K562 (cell line): Measurements from ENCODE around the gene ZFP69B. TPM values are rescaled to one million over a fixed set of nuclear protein-coding genes. Genes with fewer than 3 reads are reported as not detected.

Experiments used
- CTBP1 ChIP-seq: fragments of 450-650 bp; IDR thresholded peaks from 2 replicates; pipeline ENCODE4 v1.6.1; 2016; ENCODE audit warnings: borderline replicate concordance
- DDX20 ChIP-seq: fragments of 450-650 bp; IDR thresholded peaks from 2 replicates; pipeline ENCODE4 v1.6.1; 2016; ENCODE audit warnings: missing genetic modification characterization, low read depth, mild to moderate bottlenecking, missing compliant biosample characterization, moderate library complexity
- IRF2 ChIP-seq: sonication (generic); formaldehyde crosslinking; IDR thresholded peaks from 2 replicates; pipeline ENCODE4 v1.8.1; 2022; ENCODE audit warnings: mild to moderate bottlenecking, missing genetic modification reagents
- polyA plus RNA-seq, 8 experiments: library from polyadenylated mRNA; depleted of rRNA in 4 of 8; stranded (reverse) in 5 of 8; unstranded in 3 of 8; fragments of >200 nt; fragmentation: Nextera tagmentation in 2 of 8; fragmentation: Illumina TruSeq in 1 of 8; extraction: Ambion mirVana in 2 of 8; extraction: Trizol in 1 of 8; gene quantifications; 2 replicates each; pipeline versions ENCODE4 v1.2.1 to v1.2.3, GENCODE V29; 2011 to 2014; ENCODE audit warnings: inconsistent platforms in 1 of 8, missing spikeins in 1 of 8
- total RNA-seq, 7 experiments: library from RNA; depleted of rRNA in 6 of 7; stranded (reverse); fragments of >200 nt in 6 of 7; fragmentation: Illumina TruSeq in 2 of 7; extraction: Trizol in 2 of 7; gene quantifications; 2 replicates each; pipeline versions ENCODE4 v1.2.1 to v1.2.3, GENCODE V29; 2011 to 2021; ENCODE audit warnings: low replicate concordance in 1 of 7
- TF ChIP-seq, protein P1 (sequence below), 2 experiments: IDR thresholded peaks; 2 replicates each; pipeline ENCODE4 v1.6.1; 2011; ENCODE audit warnings: borderline replicate concordance in 1 of 2, control low read depth in 1 of 2, low read depth in 1 of 2, low read length in 1 of 2, mild to moderate bottlenecking in 1 of 2, mixed read lengths in 1 of 2, moderate library complexity in 1 of 2; ENCODE audit not compliant: insufficient read depth in 1 of 2, insufficient read length in 1 of 2, poor library complexity in 1 of 2, severe bottlenecking in 1 of 2; ENCODE audit errors: extremely low read depth in 1 of 2

The ZFP69B gene
- total and polyA plus RNA-seq, 9 of the 15 experiments (the other 6 are each of a cell fraction or from before 2014, with no cell fraction given): 1.6 to 10.3 (median 8.4) TPM

- TF ChIP-seq, protein P1, sequence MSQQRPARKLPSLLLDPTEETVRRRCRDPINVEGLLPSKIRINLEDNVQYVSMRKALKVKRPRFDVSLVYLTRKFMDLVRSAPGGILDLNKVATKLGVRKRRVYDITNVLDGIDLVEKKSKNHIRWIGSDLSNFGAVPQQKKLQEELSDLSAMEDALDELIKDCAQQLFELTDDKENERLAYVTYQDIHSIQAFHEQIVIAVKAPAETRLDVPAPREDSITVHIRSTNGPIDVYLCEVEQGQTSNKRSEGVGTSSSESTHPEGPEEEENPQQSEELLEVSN (IDR thresholded peaks at IDR 0.05; ENCODE audit: borderline replicate concordance in 1 of 2, extremely low read depth in 1 of 2, insufficient read depth in 1 of 2, insufficient read length in 1 of 2, low read depth in 1 of 2, low read length in 1 of 2, poor library complexity in 1 of 2, severe bottlenecking in 1 of 2): peak; percentile 66 to 67
- TF ChIP-seq DDX20 (tag) (no peak), IRF2 (0 out of 2 replicates have a peak, but pooled peaks have one; percentile 37), CTBP1 (0 out of 2 replicates have a peak, but pooled peaks have one; percentile 31)
These were observed 58.4 kb downstream of the ZFP69B start, which contains the start of gene EXO5 (continued) for GRCh38 chr1:40508375-40509341.

Other genes with a start within 250 kb of the ZFP69B start
Only the 7 nearest of the 9 such genes appear.
- gene TMCO2, start 202.5 kb upstream of the ZFP69B start, total RNA-seq (2014; rRNA removed): not detected in 2 replicates
- gene TMCO2, start 202.5 kb upstream of the ZFP69B start, total RNA-seq (2014; rRNA removed; fragmentation: Illumina TruSeq; extraction: Trizol): not detected in 2 replicates
- not detected in 2 replicates for gene TMCO2, start 202.5 kb upstream of the ZFP69B start, total RNA-seq (2015; rRNA removed; fragmentation: Illumina TruSeq; extraction: Trizol)
- gene TMCO2, start 202.5 kb upstream of the ZFP69B start, total RNA-seq (2021): not detected in 2 replicates
- gene TMCO2, start 202.5 kb upstream of the ZFP69B start, polyA plus RNA-seq (2011; rRNA removed): not detected in 2 replicates
- not detected in 2 replicates for gene TMCO2, start 202.5 kb upstream of the ZFP69B start, polyA plus RNA-seq (2014; fragmentation: Illumina TruSeq; extraction: Trizol)
- gene TMCO2, start 202.5 kb upstream of the ZFP69B start, polyA plus RNA-seq (2014; fragmentation: Nextera tagmentation; extraction: Ambion mirVana): not detected
- not detected in 2 replicates for gene TMCO2, start 202.5 kb upstream of the ZFP69B start, polyA plus RNA-seq (2014; rRNA removed)
- gene ZMPSTE24, start 192.2 kb upstream of the ZFP69B start, total RNA-seq (2014; rRNA removed): 45.0 and 45.6 TPM in 2 replicates
- gene ZMPSTE24, start 192.2 kb upstream of the ZFP69B start, total RNA-seq (2014; rRNA removed; fragmentation: Illumina TruSeq; extraction: Trizol): 74.4 and 86.4 TPM in 2 replicates
- gene ZMPSTE24, start 192.2 kb upstream of the ZFP69B start, total RNA-seq (2015; rRNA removed; fragmentation: Illumina TruSeq; extraction: Trizol): 62.7 and 68.8 TPM in 2 replicates
- 51.2 and 53.3 TPM in 2 replicates for gene ZMPSTE24, start 192.2 kb upstream of the ZFP69B start, total RNA-seq (2021)
- 28.1 and 30.7 TPM in 2 replicates for gene ZMPSTE24, start 192.2 kb upstream of the ZFP69B start, polyA plus RNA-seq (2011; rRNA removed)
- 53.2 and 64.3 TPM in 2 replicates for gene ZMPSTE24, start 192.2 kb upstream of the ZFP69B start, polyA plus RNA-seq (2014; fragmentation: Illumina TruSeq; extraction: Trizol)
- gene ZMPSTE24, start 192.2 kb upstream of the ZFP69B start, polyA plus RNA-seq (2014; fragmentation: Nextera tagmentation; extraction: Ambion mirVana): 10 to 100 TPM; 73.5 to 75.9 TPM
- 39.0 and 39.1 TPM in 2 replicates for gene ZMPSTE24, start 192.2 kb upstream of the ZFP69B start, polyA plus RNA-seq (2014; rRNA removed)
- 0.90 and 0.95 TPM in 2 replicates for gene COL9A2, start 133.2 kb upstream of the ZFP69B start, total RNA-seq (2014; rRNA removed)
- gene COL9A2, start 133.2 kb upstream of the ZFP69B start, total RNA-seq (2014; rRNA removed; fragmentation: Illumina TruSeq; extraction: Trizol): 0.06 and 0.15 TPM in 2 replicates
- gene COL9A2, start 133.2 kb upstream of the ZFP69B start, total RNA-seq (2015; rRNA removed; fragmentation: Illumina TruSeq; extraction: Trizol): 0.60 and 0.72 TPM in 2 replicates
- 0.47 and 0.72 TPM in 2 replicates for gene COL9A2, start 133.2 kb upstream of the ZFP69B start, total RNA-seq (2021)
- 0.31 and 0.45 TPM in 2 replicates for gene COL9A2, start 133.2 kb upstream of the ZFP69B start, polyA plus RNA-seq (2011; rRNA removed)
- gene COL9A2, start 133.2 kb upstream of the ZFP69B start, polyA plus RNA-seq (2014; fragmentation: Illumina TruSeq; extraction: Trizol): 0.24 and 0.54 TPM in 2 replicates
- under 1 TPM; 0.03 TPM for gene COL9A2, start 133.2 kb upstream of the ZFP69B start, polyA plus RNA-seq (2014; fragmentation: Nextera tagmentation; extraction: Ambion mirVana)
- gene COL9A2, start 133.2 kb upstream of the ZFP69B start, polyA plus RNA-seq (2014; rRNA removed): 1.5 and 2.2 TPM in 2 replicates
- 80.1 and 98.2 TPM in 2 replicates for gene SMAP2, start 76.7 kb upstream of the ZFP69B start, total RNA-seq (2014; rRNA removed)
- 94.1 and 101 TPM in 2 replicates for gene SMAP2, start 76.7 kb upstream of the ZFP69B start, total RNA-seq (2014; rRNA removed; fragmentation: Illumina TruSeq; extraction: Trizol)
- 89.1 and 92.4 TPM in 2 replicates for gene SMAP2, start 76.7 kb upstream of the ZFP69B start, total RNA-seq (2015; rRNA removed; fragmentation: Illumina TruSeq; extraction: Trizol)
- gene SMAP2, start 76.7 kb upstream of the ZFP69B start, total RNA-seq (2021): 109 and 117 TPM in 2 replicates
- gene SMAP2, start 76.7 kb upstream of the ZFP69B start, polyA plus RNA-seq (2011; rRNA removed): 114 and 124 TPM in 2 replicates
- 173 and 212 TPM in 2 replicates for gene SMAP2, start 76.7 kb upstream of the ZFP69B start, polyA plus RNA-seq (2014; fragmentation: Illumina TruSeq; extraction: Trizol)
- gene SMAP2, start 76.7 kb upstream of the ZFP69B start, polyA plus RNA-seq (2014; fragmentation: Nextera tagmentation; extraction: Ambion mirVana): 10 to 100 TPM; 38.7 to 47.3 TPM
- 89.4 and 94.7 TPM in 2 replicates for gene SMAP2, start 76.7 kb upstream of the ZFP69B start, polyA plus RNA-seq (2014; rRNA removed)
- gene ZFP69, start 26.8 kb downstream of the ZFP69B start, total RNA-seq (2014; rRNA removed): 4.7 and 5.0 TPM in 2 replicates
- 7.0 and 8.6 TPM in 2 replicates for gene ZFP69, start 26.8 kb downstream of the ZFP69B start, total RNA-seq (2014; rRNA removed; fragmentation: Illumina TruSeq; extraction: Trizol)
- gene ZFP69, start 26.8 kb downstream of the ZFP69B start, total RNA-seq (2015; rRNA removed; fragmentation: Illumina TruSeq; extraction: Trizol): 7.9 and 8.4 TPM in 2 replicates
- 4.7 and 4.8 TPM in 2 replicates for gene ZFP69, start 26.8 kb downstream of the ZFP69B start, total RNA-seq (2021)
- 4.8 and 5.7 TPM in 2 replicates for gene ZFP69, start 26.8 kb downstream of the ZFP69B start, polyA plus RNA-seq (2011; rRNA removed)
- 6.7 and 7.0 TPM in 2 replicates for gene ZFP69, start 26.8 kb downstream of the ZFP69B start, polyA plus RNA-seq (2014; fragmentation: Illumina TruSeq; extraction: Trizol)
- 1 to 10 TPM; 2.0 to 2.1 TPM for gene ZFP69, start 26.8 kb downstream of the ZFP69B start, polyA plus RNA-seq (2014; fragmentation: Nextera tagmentation; extraction: Ambion mirVana)
- 6.7 and 7.3 TPM in 2 replicates for gene ZFP69, start 26.8 kb downstream of the ZFP69B start, polyA plus RNA-seq (2014; rRNA removed)
- gene EXO5, start 58.3 kb downstream of the ZFP69B start, total RNA-seq (2014; rRNA removed): 2.6 and 3.8 TPM in 2 replicates
- 2.7 and 2.9 TPM in 2 replicates for gene EXO5, start 58.3 kb downstream of the ZFP69B start, total RNA-seq (2014; rRNA removed; fragmentation: Illumina TruSeq; extraction: Trizol)
- gene EXO5, start 58.3 kb downstream of the ZFP69B start, total RNA-seq (2015; rRNA removed; fragmentation: Illumina TruSeq; extraction: Trizol): 2.3 and 2.8 TPM in 2 replicates
- 2.1 and 2.6 TPM in 2 replicates for gene EXO5, start 58.3 kb downstream of the ZFP69B start, total RNA-seq (2021)
- gene EXO5, start 58.3 kb downstream of the ZFP69B start, polyA plus RNA-seq (2011; rRNA removed): 2.0 and 3.3 TPM in 2 replicates
- 3.5 and 3.9 TPM in 2 replicates for gene EXO5, start 58.3 kb downstream of the ZFP69B start, polyA plus RNA-seq (2014; fragmentation: Illumina TruSeq; extraction: Trizol)
- 1 to 10 TPM; 1.1 to 1.3 TPM for gene EXO5, start 58.3 kb downstream of the ZFP69B start, polyA plus RNA-seq (2014; fragmentation: Nextera tagmentation; extraction: Ambion mirVana)
- gene EXO5, start 58.3 kb downstream of the ZFP69B start, polyA plus RNA-seq (2014; rRNA removed): 3.8 and 4.3 TPM in 2 replicates
- 4.6 and 5.4 TPM in 2 replicates for gene ZNF684, start 81.2 kb downstream of the ZFP69B start, total RNA-seq (2014; rRNA removed)
- gene ZNF684, start 81.2 kb downstream of the ZFP69B start, total RNA-seq (2014; rRNA removed; fragmentation: Illumina TruSeq; extraction: Trizol): 6.7 and 7.8 TPM in 2 replicates
- gene ZNF684, start 81.2 kb downstream of the ZFP69B start, total RNA-seq (2015; rRNA removed; fragmentation: Illumina TruSeq; extraction: Trizol): 7.1 and 8.8 TPM in 2 replicates
- gene ZNF684, start 81.2 kb downstream of the ZFP69B start, total RNA-seq (2021): 4.3 and 4.8 TPM in 2 replicates
- gene ZNF684, start 81.2 kb downstream of the ZFP69B start, polyA plus RNA-seq (2011; rRNA removed): 5.2 and 5.5 TPM in 2 replicates
- 5.3 and 6.0 TPM in 2 replicates for gene ZNF684, start 81.2 kb downstream of the ZFP69B start, polyA plus RNA-seq (2014; fragmentation: Illumina TruSeq; extraction: Trizol)
- gene ZNF684, start 81.2 kb downstream of the ZFP69B start, polyA plus RNA-seq (2014; fragmentation: Nextera tagmentation; extraction: Ambion mirVana): 1 to 10 TPM; 5.3 to 6.1 TPM
- 5.1 and 5.3 TPM in 2 replicates for gene ZNF684, start 81.2 kb downstream of the ZFP69B start, polyA plus RNA-seq (2014; rRNA removed)